ENCODE data around the gene TPD52L1. TPM values are rescaled to one million over a fixed set of nuclear protein-coding genes. Genes with fewer than 3 reads are reported as not detected.

TPD52L1 gene
- total RNA-seq, 1 donor: 35.5 TPM

DNA sequence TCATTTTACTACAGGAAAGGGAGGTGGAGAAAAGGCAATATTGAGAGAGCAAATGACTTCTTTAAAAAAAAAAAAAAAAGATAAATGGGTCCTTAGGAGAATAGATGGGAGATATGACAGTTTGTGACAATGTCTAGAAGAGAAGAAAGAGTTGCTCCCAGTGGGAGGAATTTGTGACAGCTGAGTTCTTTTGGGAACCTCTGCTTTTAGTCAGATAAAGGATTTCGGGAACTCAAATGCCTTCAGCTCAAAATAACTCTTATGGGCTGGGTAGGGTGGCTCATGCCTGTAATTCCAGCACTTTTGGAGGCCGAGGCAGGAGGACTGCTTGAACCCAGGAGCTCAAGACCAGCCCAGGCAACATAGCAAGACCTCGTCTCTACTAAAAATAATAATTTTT is 13.1 kb downstream of the TPD52L1 start:
- Histone ChIP-seq H4K20me1 (ENCODE audit: insufficient read depth, low read length) (no peaks in the 10 kb centered on the region), H3K27me3 (ENCODE audit: insufficient read depth, low read length) (no peaks in the 10 kb centered on the region), H3K79me2 (ENCODE audit: insufficient read depth, low read length) (no peaks in the 10 kb centered on the region), H3K4me3 (ENCODE audit: insufficient read depth, low read length) (no peak overlapping the region), H3K9me3 (ENCODE audit: low read depth, low read length) (no peaks in the 10 kb centered on the region), H3K4me1 (ENCODE audit: insufficient read depth, low read length) (peaks cover 12% of the 10 kb centered on the region), H3K36me3 (ENCODE audit: insufficient read depth, low read length) (no peaks in the 10 kb centered on the region), H3K27ac (ENCODE audit: low read depth, low read length) (no peak overlapping the region), H3K4me2 (ENCODE audit: insufficient read depth, low read length) (no peak overlapping the region), H2AFZ (ENCODE audit: low read length) (no peak overlapping the region)
- no peak for TF ChIP-seq CTCF (IDR thresholded peaks at IDR 0.05; ENCODE audit: extremely low read depth, low read depth, low read length)
- DNase-seq (ENCODE audit: insufficient read length, low spot score, missing footprints): no peak

GRCh38 chr6:125167579-125167978 is 14.0 kb downstream of the TPD52L1 start:
- DNase-seq (ENCODE audit: insufficient read length, low spot score, missing footprints): no peak
- Histone ChIP-seq H3K9me3 (ENCODE audit: low read depth, low read length) (no peaks in the 10 kb centered on the region), H3K4me2 (ENCODE audit: insufficient read depth, low read length) (no peak overlapping the region), H3K4me3 (ENCODE audit: insufficient read depth, low read length) (no peak overlapping the region), H3K4me1 (ENCODE audit: insufficient read depth, low read length) (peaks cover 12% of the 10 kb centered on the region), H3K27ac (ENCODE audit: low read depth, low read length) (no peak overlapping the region), H3K79me2 (ENCODE audit: insufficient read depth, low read length) (no peaks in the 10 kb centered on the region), H4K20me1 (ENCODE audit: insufficient read depth, low read length) (no peaks in the 10 kb centered on the region), H3K36me3 (ENCODE audit: insufficient read depth, low read length) (no peaks in the 10 kb centered on the region), H3K27me3 (ENCODE audit: insufficient read depth, low read length) (no peaks in the 10 kb centered on the region), H2AFZ (ENCODE audit: low read length) (no peak overlapping the region)
- TF ChIP-seq CTCF (IDR thresholded peaks at IDR 0.05; ENCODE audit: extremely low read depth, low read depth, low read length): no peak

- no peak for TF ChIP-seq CTCF (IDR thresholded peaks at IDR 0.05; ENCODE audit: extremely low read depth, low read depth, low read length)
- Histone ChIP-seq H4K20me1 (ENCODE audit: insufficient read depth, low read length) (no peaks in the 10 kb centered on the region), H3K36me3 (ENCODE audit: insufficient read depth, low read length) (no peaks in the 10 kb centered on the region), H3K79me2 (ENCODE audit: insufficient read depth, low read length) (no peaks in the 10 kb centered on the region), H2AFZ (ENCODE audit: low read length) (peak overlapping the region; percentile 42), H3K4me3 (ENCODE audit: insufficient read depth, low read length) (no peak overlapping the region), H3K27me3 (ENCODE audit: insufficient read depth, low read length) (no peaks in the 10 kb centered on the region), H3K27ac (ENCODE audit: low read depth, low read length) (no peak overlapping the region), H3K9me3 (ENCODE audit: low read depth, low read length) (no peaks in the 10 kb centered on the region), H3K4me1 (ENCODE audit: insufficient read depth, low read length) (peaks cover 12% of the 10 kb centered on the region), H3K4me2 (ENCODE audit: insufficient read depth, low read length) (no peak overlapping the region)
- peak; percentile 64 for DNase-seq (ENCODE audit: insufficient read length, low spot score, missing footprints)
Measured at GRCh38 chr6:125169058-125169457, 15.5 kb downstream of the TPD52L1 start.

- Histone ChIP-seq H3K4me2 (ENCODE audit: insufficient read depth, low read length) (no peak overlapping the region), H3K9me3 (ENCODE audit: low read depth, low read length) (no peaks in the 10 kb centered on the region), H3K27me3 (ENCODE audit: insufficient read depth, low read length) (no peaks in the 10 kb centered on the region), H3K36me3 (ENCODE audit: insufficient read depth, low read length) (no peaks in the 10 kb centered on the region), H3K4me3 (ENCODE audit: insufficient read depth, low read length) (no peak overlapping the region), H3K79me2 (ENCODE audit: insufficient read depth, low read length) (no peaks in the 10 kb centered on the region), H3K27ac (ENCODE audit: low read depth, low read length) (no peak overlapping the region), H4K20me1 (ENCODE audit: insufficient read depth, low read length) (no peaks in the 10 kb centered on the region), H3K4me1 (ENCODE audit: insufficient read depth, low read length) (peaks cover 12% of the 10 kb centered on the region), H2AFZ (ENCODE audit: low read length) (peak overlapping the region; percentile 5)
- TF ChIP-seq CTCF (IDR thresholded peaks at IDR 0.05; ENCODE audit: extremely low read depth, low read depth, low read length): no peak
- DNase-seq (ENCODE audit: insufficient read length, low spot score, missing footprints): no peak
Measured at GRCh38 chr6:125169522-125169921, 15.9 kb downstream of the TPD52L1 start.
